SH-SY5Y (cell line): ENCODE measurements around the gene SLC9A9.

Experiments used
- GATA2 ChIP-seq: IDR thresholded peaks from 2 replicates; pipeline ENCODE4 v1.6.1; 2011; ENCODE audit warnings: mild to moderate bottlenecking, low read depth, low read length
- GATA3 ChIP-seq: IDR thresholded peaks from 2 replicates; pipeline ENCODE4 v1.6.1; 2011; ENCODE audit warnings: low read depth, mild to moderate bottlenecking, low read length, moderate library complexity

DNA sequence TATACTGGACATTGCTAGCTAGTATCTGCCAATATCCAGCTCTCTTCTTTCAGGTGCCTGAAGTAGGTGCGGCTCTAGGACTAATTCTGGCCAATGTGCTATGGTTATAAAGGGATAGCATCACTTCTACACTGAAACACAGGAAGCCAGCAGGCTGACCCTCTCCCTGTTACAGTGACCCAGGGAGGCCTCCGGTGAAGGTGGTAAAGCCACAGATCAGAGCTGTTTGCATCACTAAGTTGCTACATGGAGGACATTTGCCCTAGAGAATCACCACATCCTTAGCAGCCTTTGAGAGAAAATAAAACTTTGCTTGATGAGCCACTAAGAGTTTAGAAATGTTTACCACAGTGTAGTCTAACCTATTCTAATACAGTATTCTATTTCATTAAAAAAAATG is 567.3 kb downstream of the SLC9A9 start:
- no peak for TF ChIP-seq GATA2
- TF ChIP-seq GATA3, result no peak
